ENCODE results near the gene DNAJA4. TPM values are rescaled to one million over a fixed set of nuclear protein-coding genes. Genes with fewer than 3 reads are reported as not detected.

The DNAJA4 gene
- total and polyA plus RNA-seq, 2 of the 8 experiments (the other 6 are each of a cell fraction or from before 2014, with no cell fraction given), result 3.6 to 6.2 TPM

DNA sequence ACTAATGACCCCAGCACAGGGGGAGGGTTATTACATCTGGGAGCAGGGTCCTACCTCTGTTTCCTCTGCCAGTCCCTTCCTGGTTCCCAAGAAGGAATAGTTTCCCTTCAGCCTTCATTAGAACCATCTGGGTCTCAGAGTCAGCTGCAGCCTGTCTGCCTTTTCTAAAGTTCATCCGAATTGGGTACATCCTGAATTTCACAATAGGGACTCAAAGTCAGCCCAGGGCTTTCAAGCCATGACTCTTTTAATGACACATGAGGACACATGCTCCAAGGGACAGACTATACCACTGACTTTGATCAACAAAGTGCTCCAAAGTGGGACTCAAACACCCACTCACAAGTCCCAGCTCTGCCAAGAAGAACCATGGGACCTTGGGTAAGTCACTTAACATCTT lies 63.1 kb downstream of the DNAJA4 start:
- H2BK12ac ChIP-seq (ENCODE audit: low read depth, low read length), result no peak overlapping the region
- ChIA-PET POLR2A (ENCODE audit: partially characterized antibody) (interaction anchor here (1.0 to 1.5 kb wide), 2 partner anchors 11 to 13 kb away, joined by 5 to 8 read pairs; partner anchors contain the start of gene CRABP1), CTCF (ENCODE audit: partially characterized antibody) (interaction anchor here (0.6 to 3.0 kb wide), 4 partner anchors 19 to 379 kb away, joined by 3 to 15 read pairs (median 4); no protein-coding TSS in a partner anchor)
- H3K18ac ChIP-seq (ENCODE audit: extremely low read depth, low read length), result no peak overlapping the region
- no peaks in the 10 kb centered on the region for H3K27me3 ChIP-seq (replicated peaks in 1 of 4; ENCODE audit: control insufficient read depth in 3 of 4, extremely low read depth in 1 of 4, insufficient read depth in 3 of 4, low read length in 3 of 4)
- H2BK120ac ChIP-seq (replicated peaks; ENCODE audit: low read depth, low read length), result no peak overlapping the region
- H3K9me3 ChIP-seq (ENCODE audit: insufficient read depth in 2 of 2, low read depth in 1 of 2, low read length in 1 of 2), result no peaks in the 10 kb centered on the region
- H3K9ac ChIP-seq (replicated peaks in 1 of 4; ENCODE audit: extremely low read depth in 1 of 4, low read depth in 3 of 4, low read length in 3 of 4), result no peak overlapping the region
- no peak overlapping the region for H3K23ac ChIP-seq (ENCODE audit: insufficient read length)
- no peaks in the 10 kb centered on the region for H3K36me3 ChIP-seq (ENCODE audit: control insufficient read depth in 2 of 4, insufficient read depth in 4 of 4, low read length in 3 of 4)
- no peak overlapping the region for H3K14ac ChIP-seq (ENCODE audit: insufficient read length)
- H3K79me2 ChIP-seq (ENCODE audit: control insufficient read depth in 1 of 2, insufficient read depth in 2 of 2, low read length in 2 of 2), result no peaks in the 10 kb centered on the region
- H3K4me3 ChIP-seq (ENCODE audit: extremely low read depth in 1 of 4, insufficient read depth in 2 of 4, low read depth in 3 of 4, low read length in 4 of 4), result no peak overlapping the region
- no peaks in the 10 kb centered on the region for H3K23me2 ChIP-seq (ENCODE audit: low read depth, low read length)
- no peaks in the 10 kb centered on the region for H4K20me1 ChIP-seq (replicated peaks in 1 of 2; ENCODE audit: control insufficient read depth in 1 of 2, insufficient read depth in 2 of 2, low read length in 2 of 2)
- peaks cover 7 to 18% (median 13%) of the 10 kb centered on the region in 4 experiments for H3K4me1 ChIP-seq (replicated peaks in 1 of 4; ENCODE audit: control insufficient read depth in 3 of 4, insufficient read depth in 4 of 4, low read length in 3 of 4)
- no peak overlapping the region for H4K8ac ChIP-seq (ENCODE audit: extremely low read depth, insufficient read depth, low read length)
- no peak for DNase-seq (ENCODE audit: low read depth in 1 of 2, low spot score in 2 of 2)
- no peak for FAIRE-seq
- no peak for TF ChIP-seq BRCA1 (IDR thresholded peaks at IDR 0.05; ENCODE audit: low read depth, low read length)
- TF ChIP-seq TAF7 (optimal IDR thresholded peaks at IDR 0.05; ENCODE audit: borderline replicate concordance, low read depth, low read length), result no peak
- no peak for TF ChIP-seq CHD1 (IDR thresholded peaks at IDR 0.05; ENCODE audit: low read depth, low read length)
- TF ChIP-seq TBP (IDR thresholded peaks at IDR 0.05; ENCODE audit: low read depth, low read length), result no peak
- no peak for TF ChIP-seq EP300 (IDR thresholded peaks at IDR 0.05; ENCODE audit: borderline replicate concordance in 1 of 2, low read depth in 2 of 2, low read length in 2 of 2)
- TF ChIP-seq HDAC2 (IDR thresholded peaks at IDR 0.05; ENCODE audit: borderline replicate concordance in 1 of 2, low read depth in 2 of 2, low read length in 2 of 2), result no peak
- TF ChIP-seq CBX8 (IDR thresholded peaks at IDR 0.05; ENCODE audit: borderline replicate concordance, low read depth, low read length), result no peak
- no peak for TF ChIP-seq ZNF274 (IDR thresholded peaks at IDR 0.05; ENCODE audit: borderline replicate concordance, extremely low read depth, low read length)
- no peak for TF ChIP-seq HDAC6 (IDR thresholded peaks at IDR 0.05; ENCODE audit: low read depth, low read length)
- TF ChIP-seq KDM5A (IDR thresholded peaks at IDR 0.05; ENCODE audit: low read length), result no peak
- H2AFZ ChIP-seq (ENCODE audit: low read length), result no peak overlapping the region
- H2AK5ac ChIP-seq (ENCODE audit: low read depth, low read length), result no peak overlapping the region
- no peak overlapping the region for H3K27ac ChIP-seq (ENCODE audit: low read depth, low read length)
- H3K4ac ChIP-seq (replicated peaks; ENCODE audit: insufficient read length, low read depth, low read length), result no peak overlapping the region
- no peak overlapping the region for H2BK5ac ChIP-seq (ENCODE audit: low read depth, low read length)
- H4K5ac ChIP-seq (ENCODE audit: insufficient read length, low read depth, low read length), result no peak overlapping the region
- WGBS, 2 experiments (ENCODE audit: extremely low coverage in 1 of 2, insufficient coverage in 1 of 2, insufficient read length in 1 of 2, insufficient replicate concordance in 2 of 2, low coverage in 1 of 2, low lambda C conversion rate in 2 of 2, missing lambda C conversion rate in 1 of 2), result 83% methylated on average over 1 of the region's 1 CpG; no CpG with 5 or more reads in 1 of the 2 experiments
- no peak overlapping the region for H3K4me2 ChIP-seq (ENCODE audit: insufficient read depth in 1 of 2, low read depth in 2 of 2, low read length in 2 of 2)
- no peak overlapping the region for H2BK15ac ChIP-seq (ENCODE audit: low read length)
- no peak overlapping the region for H2BK20ac ChIP-seq (ENCODE audit: low read length)
- H3K56ac ChIP-seq (replicated peaks; ENCODE audit: insufficient read length, low read depth, low read length), result no peak overlapping the region
- H3K79me1 ChIP-seq (ENCODE audit: low read depth, low read length), result no peaks in the 10 kb centered on the region
- H4K91ac ChIP-seq (replicated peaks; ENCODE audit: insufficient read length, low read length), result no peak overlapping the region
